Keratinocyte (primary cell): ENCODE data around the gene SRR. TPM values are rescaled to one million over a fixed set of nuclear protein-coding genes. Genes with fewer than 3 reads are reported as not detected.

Source experiments
- DNase-seq: peaks from one replicate; pipeline ENCODE4 v3.0.0-alpha.2; 2011; ENCODE audit warnings: low read depth, missing footprints, low spot score
- FAIRE-seq: peaks from 2 replicates; lab custom pipeline; 2011; peaks lifted over from hg19 to GRCh38; lab: Jason Lieb, UNC
- H2AFZ ChIP-seq: 2 replicates; pipeline ENCODE4 v1.6.0; 2012; ENCODE audit warnings: low read length, control low read depth, inconsistent platforms; ENCODE audit not compliant: control insufficient read depth
- H3K27ac ChIP-seq: 2 replicates; pipeline ENCODE4 v1.5.1; 2011; ENCODE audit warnings: low read length; ENCODE audit not compliant: control insufficient read depth, insufficient read depth
- H3K27me3 ChIP-seq: 3 replicates; pipeline ENCODE4 v1.6.0; 2011; ENCODE audit warnings: low read length; ENCODE audit not compliant: control insufficient read depth, insufficient read depth; ENCODE audit errors: extremely low read depth
- H3K36me3 ChIP-seq, 2 experiments: 2 replicates in 1 of 2; 3 replicates in 1 of 2; pipeline ENCODE4 v1.5.1; 2011; ENCODE audit warnings: low read length in 2 of 2, mild to moderate bottlenecking in 1 of 2; ENCODE audit not compliant: control insufficient read depth in 2 of 2, insufficient read depth in 2 of 2; ENCODE audit errors: extremely low read depth in 1 of 2
- H3K4me1 ChIP-seq: 3 replicates; pipeline ENCODE4 v1.5.1; 2011; ENCODE audit warnings: low read length; ENCODE audit not compliant: control insufficient read depth, insufficient read depth; ENCODE audit errors: extremely low read depth
- H3K4me2 ChIP-seq: 3 replicates; pipeline ENCODE4 v1.6.0; 2011; ENCODE audit warnings: low read depth, low read length; ENCODE audit not compliant: control insufficient read depth, insufficient read depth; ENCODE audit errors: extremely low read depth
- H3K4me3 ChIP-seq, 3 experiments: fragments of 200-600 bp in 1 of 3; sonication (generic) in 1 of 3; 2 replicates in 2 of 3; 3 replicates in 1 of 3; pipeline ENCODE4 v1.5.1; 2011 to 2016; ENCODE audit warnings: low read length in 3 of 3, mild to moderate bottlenecking in 3 of 3, control low read depth in 2 of 3, inconsistent platforms in 1 of 3, low read depth in 1 of 3, mixed read lengths in 1 of 3, mixed run types in 1 of 3, moderate library complexity in 1 of 3; ENCODE audit not compliant: control insufficient read depth in 2 of 3, insufficient read depth in 2 of 3; ENCODE audit errors: extremely low read depth in 1 of 3
- H3K79me2 ChIP-seq: 2 replicates; pipeline ENCODE4 v1.6.0; 2012; ENCODE audit warnings: low read length; ENCODE audit not compliant: control insufficient read depth, insufficient read depth
- H3K9ac ChIP-seq: 3 replicates; pipeline ENCODE4 v1.6.0; 2011; ENCODE audit warnings: low read length; ENCODE audit not compliant: control insufficient read depth, insufficient read depth; ENCODE audit errors: extremely low read depth
- H3K9me1 ChIP-seq: 3 replicates; pipeline ENCODE4 v1.6.0; 2011; ENCODE audit warnings: low read length; ENCODE audit not compliant: control insufficient read depth, insufficient read depth; ENCODE audit errors: extremely low read depth
- H3K9me3 ChIP-seq: 2 replicates; pipeline ENCODE4 v1.5.1; 2012; ENCODE audit warnings: low read depth, low read length; ENCODE audit not compliant: control insufficient read depth
- H4K20me1 ChIP-seq: 3 replicates; pipeline ENCODE4 v1.6.0; 2011; ENCODE audit warnings: low read length; ENCODE audit not compliant: control insufficient read depth, insufficient read depth; ENCODE audit errors: extremely low read depth
- EZH2 ChIP-seq: IDR thresholded peaks from one replicate; pipeline ENCODE4 v1.6.1; 2012; ENCODE audit warnings: inconsistent platforms, mild to moderate bottlenecking, low read length, moderate library complexity
- dilution Hi-C: fragments of 300-500 bp; cut with MboI; formaldehyde crosslinking; loops from one replicate; pipeline ENCODE4 v1.7.0; 2020; ENCODE audit warnings: low sequenced_read_pairs; ENCODE audit not compliant: extremely low pct_ligation_motif_present
- polyA plus RNA-seq, 5 experiments: library from polyadenylated mRNA; depleted of rRNA in 3 of 5; stranded (reverse) in 3 of 5; stranded (forward) in 1 of 5; unstranded in 1 of 5; fragments of >200 nt; gene quantifications; 1 replicate in 1 of 5; 2 replicates in 3 of 5; 3 replicates in 1 of 5; pipeline versions ENCODE4 v1.2.1 to v1.2.3, GENCODE V29; 2011 to 2012; ENCODE audit warnings: missing spikeins in 2 of 5, low read depth in 1 of 5, low replicate concordance in 1 of 5
- TF ChIP-seq, protein P1 (sequence below), 3 experiments: IDR thresholded peaks in 1 of 3; conservative IDR thresholded peaks in 1 of 3; optimal IDR thresholded peaks in 1 of 3; 2 replicates in 2 of 3; 3 replicates in 1 of 3; pipeline versions ENCODE3 to v1.5.1; 2011; ENCODE audit warnings: low read length in 3 of 3, mild to moderate bottlenecking in 3 of 3, moderate library complexity in 2 of 3, control low read depth in 1 of 3, inconsistent platforms in 1 of 3; ENCODE audit not compliant: insufficient read depth in 2 of 3; ENCODE audit errors: extremely low read depth in 1 of 3

Gene SRR
- polyA plus RNA-seq, 1 donor (not counting 4 experiments of a cell fraction or from before 2014, with no cell fraction given) = 17.7 TPM

DNA sequence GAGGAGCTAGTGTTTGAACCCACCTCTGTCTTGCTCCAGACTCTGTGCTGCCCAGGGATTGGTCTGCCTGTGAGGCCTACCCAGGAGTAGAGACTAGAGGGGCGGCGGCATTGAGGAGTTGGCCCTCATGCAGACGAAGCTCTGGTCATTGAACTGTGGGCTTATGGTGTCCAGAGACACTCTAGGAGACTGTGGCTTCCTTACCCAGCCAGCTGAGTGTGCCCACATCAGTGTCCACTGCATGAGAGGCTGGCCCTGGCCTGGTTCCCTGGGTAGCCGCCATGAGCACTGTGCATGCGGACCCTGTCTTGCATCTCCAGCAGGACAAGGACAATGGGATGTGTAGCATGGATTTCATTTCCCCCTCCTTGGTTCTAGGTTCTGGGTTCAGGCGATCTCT lies 47.5 kb downstream of the SRR start:
- Histone ChIP-seq H3K9me3 (no peaks in the 10 kb centered on the region), H3K4me2 (no peak overlapping the region), H4K20me1 (peaks cover 4% of the 10 kb centered on the region), H3K4me3 (no peak overlapping the region), H3K9ac (no peak overlapping the region), H3K4me1 (peaks cover 8% of the 10 kb centered on the region), H3K79me2 (no peaks in the 10 kb centered on the region), H3K9me1 (no peaks in the 10 kb centered on the region), H3K27ac (no peak overlapping the region), H3K27me3 (no peaks in the 10 kb centered on the region), H2AFZ (no peak overlapping the region), H3K36me3 (peaks cover 0 to 3% of the 10 kb centered on the region in 2 experiments)
- TF ChIP-seq, protein P1, sequence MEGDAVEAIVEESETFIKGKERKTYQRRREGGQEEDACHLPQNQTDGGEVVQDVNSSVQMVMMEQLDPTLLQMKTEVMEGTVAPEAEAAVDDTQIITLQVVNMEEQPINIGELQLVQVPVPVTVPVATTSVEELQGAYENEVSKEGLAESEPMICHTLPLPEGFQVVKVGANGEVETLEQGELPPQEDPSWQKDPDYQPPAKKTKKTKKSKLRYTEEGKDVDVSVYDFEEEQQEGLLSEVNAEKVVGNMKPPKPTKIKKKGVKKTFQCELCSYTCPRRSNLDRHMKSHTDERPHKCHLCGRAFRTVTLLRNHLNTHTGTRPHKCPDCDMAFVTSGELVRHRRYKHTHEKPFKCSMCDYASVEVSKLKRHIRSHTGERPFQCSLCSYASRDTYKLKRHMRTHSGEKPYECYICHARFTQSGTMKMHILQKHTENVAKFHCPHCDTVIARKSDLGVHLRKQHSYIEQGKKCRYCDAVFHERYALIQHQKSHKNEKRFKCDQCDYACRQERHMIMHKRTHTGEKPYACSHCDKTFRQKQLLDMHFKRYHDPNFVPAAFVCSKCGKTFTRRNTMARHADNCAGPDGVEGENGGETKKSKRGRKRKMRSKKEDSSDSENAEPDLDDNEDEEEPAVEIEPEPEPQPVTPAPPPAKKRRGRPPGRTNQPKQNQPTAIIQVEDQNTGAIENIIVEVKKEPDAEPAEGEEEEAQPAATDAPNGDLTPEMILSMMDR (optimal IDR thresholded peaks at IDR 0.05 in 1 of 3, IDR thresholded peaks at IDR 0.05 in 1 of 3, conservative IDR thresholded peaks at IDR 0.05 in 1 of 3; ENCODE audit: extremely low read depth in 1 of 3, insufficient read depth in 2 of 3, low read length in 3 of 3) = no peak
- TF ChIP-seq EZH2 = no peak
- no peak for FAIRE-seq
- dilution Hi-C loops = no loop called here
- DNase-seq = no peak

DNA sequence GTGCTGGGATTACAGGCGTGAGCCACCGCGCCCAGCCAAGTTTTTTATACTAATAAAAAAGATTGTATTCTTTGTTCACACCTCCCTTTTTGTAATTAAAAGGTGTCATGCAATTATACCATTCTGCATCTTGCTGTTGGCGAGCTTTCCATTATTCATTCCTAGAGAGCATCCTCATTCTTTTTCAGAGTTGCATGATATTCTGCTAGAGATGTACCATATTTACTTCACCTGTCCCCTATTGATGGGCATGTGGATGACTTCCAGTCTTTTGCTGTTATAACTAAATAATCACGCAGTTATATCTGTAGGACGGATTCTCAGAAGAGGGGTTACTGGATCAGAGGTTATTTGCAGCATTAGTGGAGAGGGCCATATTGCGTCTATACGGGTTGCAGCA lies 50.6 kb downstream of the SRR start:
- TF ChIP-seq EZH2 = no peak
- TF ChIP-seq, protein P1 (optimal IDR thresholded peaks at IDR 0.05 in 1 of 3, IDR thresholded peaks at IDR 0.05 in 1 of 3, conservative IDR thresholded peaks at IDR 0.05 in 1 of 3; ENCODE audit: extremely low read depth in 1 of 3, insufficient read depth in 2 of 3, low read length in 3 of 3) = no peak
- Histone ChIP-seq H4K20me1 (no peaks in the 10 kb centered on the region), H3K79me2 (no peaks in the 10 kb centered on the region), H3K9ac (no peak overlapping the region), H3K9me3 (no peaks in the 10 kb centered on the region), H3K9me1 (no peaks in the 10 kb centered on the region), H3K4me1 (peaks cover 9% of the 10 kb centered on the region), H3K27ac (no peak overlapping the region), H2AFZ (no peak overlapping the region), H3K4me2 (no peak overlapping the region), H3K27me3 (no peaks in the 10 kb centered on the region), H3K36me3 (peaks cover 0 to 3% of the 10 kb centered on the region in 2 experiments), H3K4me3 (no peak overlapping the region)
- dilution Hi-C loops = no loop called here
- no peak for FAIRE-seq
- no peak for DNase-seq
